ENCODE measurements around the gene CAMKMT. TPM values are rescaled to one million over a fixed set of nuclear protein-coding genes. Genes with fewer than 3 reads are reported as not detected.

The CAMKMT gene
- total and polyA plus RNA-seq, 10 donors, result 4.1 to 26.1 (median 11.0) TPM

- intact Hi-C loops (cut with DNase I; ENCODE audit: low total_unique reads), result no loop called here
- no peak for DNase-seq
- no peaks in the 10 kb centered on the region for H3K27me3 ChIP-seq (replicated peaks in 1 of 7)
- TF ChIP-seq CTCF (IDR thresholded peaks at IDR 0.05 in 8 of 11, conservative IDR thresholded peaks at IDR 0.05 in 3 of 11), result no peak
- no peak for TF ChIP-seq POLR2AphosphoS5 (IDR thresholded peaks at IDR 0.05)
- TF ChIP-seq POLR2A (IDR thresholded peaks at IDR 0.05), result no peak
- H3K9me3 ChIP-seq, result peaks cover 0 to 9% (median 0%) of the 10 kb centered on the region in 8 donors
- H3K4me1 ChIP-seq, result no peaks in the 10 kb centered on the region
- 67 to 85% (median 74%) methylated on average over 1 of the region's 1 CpG for WGBS, 5 donors
- peaks cover 0 to 18% (median 0%) of the 10 kb centered on the region in 6 donors for H3K36me3 ChIP-seq
- no peak overlapping the region for H3K27ac ChIP-seq
- H3K4me3 ChIP-seq, result no peak overlapping the region
Observed at GRCh38 chr2:44533508-44533907, 171.8 kb downstream of the CAMKMT start.

GRCh38 chr2:44535376-44535775 lies 173.6 kb downstream of the CAMKMT start:
- H3K27ac ChIP-seq, result no peak overlapping the region
- DNase-seq, result no peak
- no peaks in the 10 kb centered on the region for H3K27me3 ChIP-seq (replicated peaks in 1 of 7)
- H3K4me1 ChIP-seq, result no peaks in the 10 kb centered on the region
- H3K36me3 ChIP-seq, result peaks cover 0 to 18% (median 0%) of the 10 kb centered on the region in 6 donors
- peaks cover 0 to 9% (median 0%) of the 10 kb centered on the region in 8 donors for H3K9me3 ChIP-seq
- intact Hi-C loops (cut with DNase I; ENCODE audit: low total_unique reads), result no loop called here
- TF ChIP-seq CTCF (IDR thresholded peaks at IDR 0.05 in 8 of 11, conservative IDR thresholded peaks at IDR 0.05 in 3 of 11) (no peak), POLR2A (IDR thresholded peaks at IDR 0.05) (no peak), POLR2AphosphoS5 (IDR thresholded peaks at IDR 0.05) (no peak)
- 74 to 94% (median 82%) methylated on average over 1 of the region's 1 CpG for WGBS, 5 donors
- H3K4me3 ChIP-seq, result no peak overlapping the region

GRCh38 chr2:44537264-44537663 lies 175.5 kb downstream of the CAMKMT start:
- Histone ChIP-seq H3K4me3 (no peak overlapping the region), H3K27ac (no peak overlapping the region), H3K27me3 (replicated peaks in 1 of 7) (no peaks in the 10 kb centered on the region), H3K9me3 (peaks cover 0 to 9% (median 0%) of the 10 kb centered on the region in 8 donors), H3K36me3 (peaks cover 0 to 18% (median 0%) of the 10 kb centered on the region in 6 donors), H3K4me1 (no peaks in the 10 kb centered on the region)
- no peak for DNase-seq
- intact Hi-C loops (cut with DNase I; ENCODE audit: low total_unique reads), result no loop called here
- 73 to 85% (median 74%) methylated on average over 2 of the region's 2 CpGs for WGBS, 5 donors
- TF ChIP-seq POLR2AphosphoS5 (IDR thresholded peaks at IDR 0.05), result no peak
- no peak for TF ChIP-seq CTCF (IDR thresholded peaks at IDR 0.05 in 8 of 11, conservative IDR thresholded peaks at IDR 0.05 in 3 of 11)
- TF ChIP-seq POLR2A (IDR thresholded peaks at IDR 0.05), result no peak

- no peaks in the 10 kb centered on the region for H3K4me1 ChIP-seq
- intact Hi-C loops (cut with DNase I; ENCODE audit: low total_unique reads), result no loop called here
Observed at GRCh38 chr2:44542520-44542919, 180.8 kb downstream of the CAMKMT start.

More at GRCh38 chr2:44542520-44542919, 180.8 kb downstream of the CAMKMT start:
- no peak overlapping the region for H3K27ac ChIP-seq
- TF ChIP-seq POLR2A (IDR thresholded peaks at IDR 0.05) (no peak), POLR2AphosphoS5 (IDR thresholded peaks at IDR 0.05) (no peak), CTCF (IDR thresholded peaks at IDR 0.05 in 8 of 11, conservative IDR thresholded peaks at IDR 0.05 in 3 of 11) (no peak)
- no peaks in the 10 kb centered on the region for H3K36me3 ChIP-seq
- no peak overlapping the region for H3K4me3 ChIP-seq
- WGBS, 5 donors, result 72 to 99% (median 97%) methylated on average over 2 of the region's 2 CpGs
- H3K27me3 ChIP-seq (replicated peaks in 1 of 7), result no peaks in the 10 kb centered on the region
- DNase-seq, result no peak
- no peaks in the 10 kb centered on the region for H3K9me3 ChIP-seq

All from spleen (tissue), 11 donors.